H9 (cell line): ENCODE measurements around the gene SLC12A8. TPM values are rescaled to one million over a fixed set of nuclear protein-coding genes. Genes with fewer than 3 reads are reported as not detected.

Experiments used
- DNase-seq: peaks from one replicate; pipeline ENCODE4 v3.0.0-alpha.2; 2017
- H2AFZ ChIP-seq: one replicate; pipeline ENCODE4 v1.6.1; 2013; ENCODE audit warnings: mild to moderate bottlenecking, low read length, control low read depth, moderate library complexity
- H2AK5ac ChIP-seq: 2 replicates; pipeline ENCODE4 v1.6.1; 2013; ENCODE audit warnings: low read length, control low read depth, mixed read lengths; ENCODE audit not compliant: insufficient read length
- H2BK120ac ChIP-seq: one replicate; pipeline ENCODE4 v1.6.1; 2013; ENCODE audit warnings: low read depth, mild to moderate bottlenecking, low read length, control low read depth, inconsistent platforms; ENCODE audit not compliant: poor library complexity, severe bottlenecking
- H2BK12ac ChIP-seq: 2 replicates; pipeline ENCODE4 v1.6.1; 2013; ENCODE audit warnings: low read length, control low read depth, mixed read lengths, low read depth; ENCODE audit not compliant: insufficient read length
- H2BK15ac ChIP-seq: 2 replicates; pipeline ENCODE4 v1.6.1; 2013; ENCODE audit warnings: low read depth, low read length, control low read depth
- H2BK20ac ChIP-seq: one replicate; pipeline ENCODE4 v1.6.1; 2013; ENCODE audit warnings: low read depth, mild to moderate bottlenecking, low read length, control low read depth, inconsistent platforms; ENCODE audit not compliant: poor library complexity, severe bottlenecking
- H2BK5ac ChIP-seq: 2 replicates; pipeline ENCODE4 v1.6.1; 2013; ENCODE audit warnings: low read length, control low read depth, mixed read lengths; ENCODE audit not compliant: insufficient read length
- H3K14ac ChIP-seq: 2 replicates; pipeline ENCODE4 v1.6.1; 2013; ENCODE audit warnings: low read length, control low read depth; ENCODE audit not compliant: insufficient read depth
- H3K18ac ChIP-seq: 2 replicates; pipeline ENCODE4 v1.6.1; 2013; ENCODE audit warnings: low read depth, mild to moderate bottlenecking, mixed read lengths, low read length, control low read depth; ENCODE audit not compliant: insufficient read length
- H3K23ac ChIP-seq: 2 replicates; pipeline ENCODE4 v1.6.1; 2013; ENCODE audit warnings: low read length, control low read depth, mixed read lengths, low read depth; ENCODE audit not compliant: insufficient read length
- H3K23me2 ChIP-seq: 2 replicates; pipeline ENCODE4 v1.6.1; 2013; ENCODE audit warnings: low read depth, mild to moderate bottlenecking, mixed read lengths, low read length, control low read depth; ENCODE audit not compliant: insufficient read length, poor library complexity, severe bottlenecking
- H3K27ac ChIP-seq: 2 replicates; pipeline ENCODE4 v1.5.1; 2013; ENCODE audit warnings: low read length, control low read depth, mixed read lengths, low read depth; ENCODE audit not compliant: insufficient read length
- H3K27me3 ChIP-seq: 2 replicates; pipeline ENCODE4 v1.6.1; 2013; ENCODE audit warnings: low read length, control low read depth, inconsistent platforms; ENCODE audit not compliant: insufficient read depth
- H3K4ac ChIP-seq: 2 replicates; pipeline ENCODE4 v1.6.1; 2013; ENCODE audit warnings: low read depth, mild to moderate bottlenecking, control low read depth, inconsistent platforms, low read length, moderate library complexity
- H3K4me1 ChIP-seq: 2 replicates; pipeline ENCODE4 v1.6.1; 2013; ENCODE audit warnings: low read length, control low read depth, inconsistent platforms; ENCODE audit not compliant: insufficient read depth
- H3K4me2 ChIP-seq: 2 replicates; pipeline ENCODE4 v1.6.1; 2013; ENCODE audit warnings: low read length, control low read depth, mixed read lengths; ENCODE audit not compliant: insufficient read length, insufficient read depth
- H3K56ac ChIP-seq: 2 replicates; pipeline ENCODE4 v1.6.1; 2013; ENCODE audit warnings: low read depth, mild to moderate bottlenecking, mixed read lengths, low read length, control low read depth; ENCODE audit not compliant: insufficient read length
- H3K79me1 ChIP-seq: 2 replicates; pipeline ENCODE4 v1.6.1; 2013; ENCODE audit warnings: low read depth, mild to moderate bottlenecking, moderate library complexity, low read length, control low read depth, inconsistent platforms; ENCODE audit not compliant: insufficient read depth, poor library complexity, severe bottlenecking
- H3K79me2 ChIP-seq: 2 replicates; pipeline ENCODE4 v1.6.1; 2013; ENCODE audit warnings: low read length, control low read depth, inconsistent platforms; ENCODE audit not compliant: insufficient read depth
- H3K9ac ChIP-seq: 2 replicates; pipeline ENCODE4 v1.6.1; 2013; ENCODE audit warnings: low read length, control low read depth, mixed read lengths; ENCODE audit not compliant: insufficient read length; ENCODE audit errors: extremely low read depth
- H3K9me3 ChIP-seq: one replicate; pipeline ENCODE4 v1.6.1; 2013; ENCODE audit warnings: low read depth, low read length, inconsistent platforms; ENCODE audit not compliant: control insufficient read depth
- H3T11ph ChIP-seq: one replicate; pipeline ENCODE4 v1.6.1; 2013; ENCODE audit warnings: mild to moderate bottlenecking, low read length, control low read depth, inconsistent platforms
- H4K20me1 ChIP-seq: one replicate; pipeline ENCODE4 v1.6.1; 2013; ENCODE audit not compliant: control insufficient read depth, insufficient read length, insufficient read depth
- H4K5ac ChIP-seq: 2 replicates; pipeline ENCODE4 v1.6.1; 2013; ENCODE audit warnings: low read depth, mild to moderate bottlenecking, mixed read lengths, low read length, control low read depth; ENCODE audit not compliant: insufficient read length
- H4K8ac ChIP-seq: replicated peaks from 2 replicates; pipeline ENCODE4 v1.6.1; 2013; ENCODE audit warnings: low read length, control low read depth, mixed read lengths, low read depth; ENCODE audit not compliant: insufficient read length
- H4K91ac ChIP-seq: 2 replicates; pipeline ENCODE4 v1.6.1; 2013; ENCODE audit warnings: low read depth, mild to moderate bottlenecking, moderate library complexity, mixed read lengths, low read length, control low read depth; ENCODE audit not compliant: insufficient read length
- H3K27ac Mint-ChIP-seq, 3 experiments: 2 replicates in 2 of 3; 3 replicates in 1 of 3; pipeline ENCODE4 v1.8.0; 2020 to 2021; ENCODE audit warnings: mixed read lengths in 3 of 3, mild to moderate bottlenecking in 1 of 3, moderate library complexity in 1 of 3
- H3K27me3 Mint-ChIP-seq: 2 replicates; pipeline ENCODE4 v1.8.0; 2021; ENCODE audit warnings: low read depth, mild to moderate bottlenecking, moderate library complexity, mixed read lengths
- H3K36me3 Mint-ChIP-seq, 3 experiments: 2 replicates in 2 of 3; 3 replicates in 1 of 3; pipeline ENCODE4 v1.8.0; 2020 to 2021; ENCODE audit warnings: low read depth in 3 of 3, mixed read lengths in 3 of 3; ENCODE audit not compliant: insufficient read depth in 1 of 3
- H3K4me1 Mint-ChIP-seq, 2 experiments: 2 replicates each; pipeline ENCODE4 v1.8.0; 2020; ENCODE audit warnings: mixed read lengths in 2 of 2
- H3K4me3 Mint-ChIP-seq, 2 experiments: 2 replicates in 1 of 2; 3 replicates in 1 of 2; pipeline ENCODE4 v1.8.0; 2020 to 2021; ENCODE audit warnings: mild to moderate bottlenecking in 2 of 2, mixed read lengths in 2 of 2, moderate library complexity in 1 of 2
- H3K9me3 Mint-ChIP-seq, 2 experiments: 2 replicates in 1 of 2; 3 replicates in 1 of 2; pipeline ENCODE4 v1.8.0; 2020; ENCODE audit warnings: mild to moderate bottlenecking in 2 of 2, mixed read lengths in 2 of 2, moderate library complexity in 1 of 2
- CTCF ChIP-seq: fragments of 200-600 bp; sonication (generic); conservative IDR thresholded peaks from 3 replicates; pipeline ENCODE4 v1.8.0; 2021; ENCODE audit warnings: antibody characterized with exemption, mild to moderate bottlenecking
- WGBS: extraction: QIAGEN DNeasy Blood & Tissue Kit; methylation state at CpG from one replicate; pipeline ENCODE4 v1.1.7; 2013; ENCODE audit warnings: missing lambda C conversion rate, low lambda C conversion rate, mixed read lengths; ENCODE audit not compliant: insufficient read length; ENCODE audit errors: extremely low coverage; 5-methylcytosine and 5-hydroxymethylcytosine counted together
- long read RNA-seq: library from polyadenylated mRNA; unstranded; transcript quantifications from one replicate; pipeline ENCODE4 v2.0.0, GENCODE V29; 2020
- total RNA-seq: library from RNA; stranded (reverse); gene quantifications from 2 replicates; pipeline ENCODE4 v1.2.1, GENCODE V29; 2021

Gene SLC12A8
- 8.2 and 9.1 TPM in 2 replicates for total RNA-seq
- long read RNA-seq, transcript SLC12A8-202 (8 exons, 2,831 nt), result major isoform, 12 of 49 reads
- long read RNA-seq, transcript SLC12A8-207 (14 exons, 2,989 nt), result minor isoform, 6 of 49 reads
- long read RNA-seq, partial matches to known transcripts, result 9 of 49 reads
- long read RNA-seq, other reads (novel, unspliced or antisense), result 21 of 49 reads

GRCh38 chr3:125212509-125213363 is at the start of gene SLC12A8:
Gene SLC12A8, minus strand, starts transcription at chr3:125212748. Its CDS starts 1,399 bp downstream, at chr3:125211349.
- no peak within 1 kb of the TSS for H2BK20ac ChIP-seq
- no peaks in the 10 kb centered on the region for H3K4me1 ChIP-seq
- H3K27me3 Mint-ChIP-seq, result peaks cover 16% of the 10 kb centered on the region
- peaks cover 1% of the 10 kb centered on the region; the same call in 1 of the 2 replicates for H3K79me2 ChIP-seq
- H3K9me3 Mint-ChIP-seq, result no peaks in the 10 kb centered on the region
- no peak within 1 kb of the TSS for H2BK5ac ChIP-seq
- WGBS, result no CpG with 5 or more reads among the region's 55 CpGs
- H3K4me2 ChIP-seq, result peak within 1 kb of the TSS; percentile 39
- peak within 1 kb of the TSS; percentile 59 for H2BK12ac ChIP-seq
- no peaks in the 10 kb centered on the region for H3K79me1 ChIP-seq
- no peak within 1 kb of the TSS for H3K23ac ChIP-seq
- no peaks in the 10 kb centered on the region for H3K9me3 ChIP-seq
- H2AK5ac ChIP-seq, result no peak within 1 kb of the TSS
- peak within 1 kb of the TSS; percentile 71 to 81 for H3K4me3 Mint-ChIP-seq
- H3K14ac ChIP-seq, result peak within 1 kb of the TSS; percentile 71
- no peak within 1 kb of the TSS for H3T11ph ChIP-seq
- H3K4me1 Mint-ChIP-seq, result peaks cover 24 to 32% of the 10 kb centered on the region in 2 experiments
- peak within 1 kb of the TSS; percentile 83 for H3K18ac ChIP-seq
- peak within 1 kb of the TSS in 1 of 3 experiments; percentile 61; a peak in 2 of 7 replicates for H3K27ac Mint-ChIP-seq
- H4K5ac ChIP-seq, result no peak within 1 kb of the TSS
- peaks cover 0 to 6% (median 2%) of the 10 kb centered on the region in 3 experiments; a peak in 6 of 7 replicates for H3K36me3 Mint-ChIP-seq
- no peak within 1 kb of the TSS for H3K56ac ChIP-seq
- no peak for TF ChIP-seq CTCF
- no peak within 1 kb of the TSS for H2BK15ac ChIP-seq
- no peak within 1 kb of the TSS for H4K8ac ChIP-seq
- no peak within 1 kb of the TSS for H2BK120ac ChIP-seq
- H4K91ac ChIP-seq, result no peak within 1 kb of the TSS
- no peak within 1 kb of the TSS for H2AFZ ChIP-seq
- peak within 1 kb of the TSS; percentile 42 for H3K9ac ChIP-seq
- DNase-seq, result peak; percentile 55
- no peak within 1 kb of the TSS for H3K4ac ChIP-seq
- no peaks in the 10 kb centered on the region for H4K20me1 ChIP-seq
- H3K27ac ChIP-seq, result no peak within 1 kb of the TSS
- peaks cover 6% of the 10 kb centered on the region for H3K23me2 ChIP-seq
- no peaks in the 10 kb centered on the region for H3K27me3 ChIP-seq
